ENCODE measurements around the gene RASA3.

GRCh38 chr13:113969973-113970611 is 162.3 kb downstream of the RASA3 start:
- no peak for TF ChIP-seq GATA2 (IDR thresholded peaks at IDR 0.05; ENCODE audit: low read depth, low read length)
- TF ChIP-seq GATA3 (IDR thresholded peaks at IDR 0.05; ENCODE audit: low read depth, low read length) = no peak
